SIG-M5 (cell line): ENCODE measurements around the gene CCDC182.

Source experiments
- DNase-seq: peaks from one replicate; lab custom pipeline; 2025; lab: John Stamatoyannopoulos, UW

Gene CCDC182

DNA sequence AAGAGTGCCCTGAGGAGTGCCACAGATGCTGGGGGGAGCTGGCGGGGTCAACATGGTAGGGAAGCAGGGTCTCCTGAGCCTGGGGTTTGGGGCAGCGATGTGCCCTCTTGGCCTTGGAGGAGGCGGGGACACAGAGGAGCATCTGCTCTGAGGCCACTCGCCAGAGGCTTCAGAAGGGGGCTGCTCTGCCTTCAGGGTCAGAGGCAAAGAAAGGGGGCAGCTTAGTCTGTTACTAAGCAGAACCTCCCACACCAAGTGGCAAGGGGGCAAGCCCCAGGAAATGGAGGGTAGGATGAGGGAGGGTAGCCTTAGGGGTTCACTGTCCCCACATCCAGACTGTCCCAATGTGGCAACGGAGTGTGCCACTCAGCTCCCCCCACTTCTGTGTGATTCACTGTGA, 18.3 kb downstream of the CCDC182 start:
- DNase-seq, result no peak

DNA sequence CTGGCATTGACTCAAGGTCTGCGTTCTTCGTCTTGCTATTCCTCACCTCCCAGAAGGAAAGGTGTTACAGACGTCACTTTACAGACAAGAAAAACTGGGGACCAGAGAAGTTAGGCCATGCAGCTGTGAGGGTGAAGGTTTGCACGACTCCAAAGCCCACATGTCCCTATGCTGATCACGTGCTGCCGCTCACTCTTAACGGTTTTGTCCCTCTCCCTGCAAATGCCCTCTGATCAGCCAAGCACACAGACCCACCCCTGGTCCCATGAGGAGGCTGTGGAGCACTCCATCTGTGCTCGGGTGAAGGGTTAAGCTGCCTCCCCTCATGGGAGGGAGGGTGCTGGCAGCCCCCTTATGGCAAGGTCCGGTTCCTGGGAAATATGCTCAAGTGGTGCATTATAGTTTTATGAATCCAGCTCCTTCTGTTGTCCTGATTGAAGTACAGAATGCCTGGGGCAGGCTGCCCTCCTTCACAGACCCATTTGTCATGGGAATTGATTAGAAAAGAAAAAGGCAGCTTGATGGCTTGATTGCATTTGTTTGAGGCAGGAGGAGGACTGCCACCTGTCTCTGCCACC, 18.8 kb downstream of the CCDC182 start:
- DNase-seq, result no peak

DNA sequence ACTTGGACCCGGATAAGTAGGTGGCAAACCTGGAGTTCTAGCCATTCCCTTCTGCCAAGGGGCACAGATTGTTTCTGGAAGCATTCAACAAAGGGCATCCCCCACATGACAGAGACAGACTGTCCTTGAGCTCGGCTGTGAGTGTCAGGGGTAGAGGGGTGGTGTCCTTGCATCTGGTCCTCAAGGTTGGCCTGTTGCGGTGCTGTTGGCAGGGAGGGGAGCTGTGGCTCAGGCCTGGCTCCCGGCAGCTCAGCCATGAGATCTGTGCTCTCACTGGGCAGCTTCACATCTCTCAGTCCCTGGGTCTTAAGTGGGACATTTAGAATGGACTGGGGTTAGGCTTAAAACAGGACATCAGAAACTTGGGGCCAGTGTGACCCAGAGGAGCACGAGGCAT, 20.4 kb downstream of the CCDC182 start:
- no peak for DNase-seq

DNA sequence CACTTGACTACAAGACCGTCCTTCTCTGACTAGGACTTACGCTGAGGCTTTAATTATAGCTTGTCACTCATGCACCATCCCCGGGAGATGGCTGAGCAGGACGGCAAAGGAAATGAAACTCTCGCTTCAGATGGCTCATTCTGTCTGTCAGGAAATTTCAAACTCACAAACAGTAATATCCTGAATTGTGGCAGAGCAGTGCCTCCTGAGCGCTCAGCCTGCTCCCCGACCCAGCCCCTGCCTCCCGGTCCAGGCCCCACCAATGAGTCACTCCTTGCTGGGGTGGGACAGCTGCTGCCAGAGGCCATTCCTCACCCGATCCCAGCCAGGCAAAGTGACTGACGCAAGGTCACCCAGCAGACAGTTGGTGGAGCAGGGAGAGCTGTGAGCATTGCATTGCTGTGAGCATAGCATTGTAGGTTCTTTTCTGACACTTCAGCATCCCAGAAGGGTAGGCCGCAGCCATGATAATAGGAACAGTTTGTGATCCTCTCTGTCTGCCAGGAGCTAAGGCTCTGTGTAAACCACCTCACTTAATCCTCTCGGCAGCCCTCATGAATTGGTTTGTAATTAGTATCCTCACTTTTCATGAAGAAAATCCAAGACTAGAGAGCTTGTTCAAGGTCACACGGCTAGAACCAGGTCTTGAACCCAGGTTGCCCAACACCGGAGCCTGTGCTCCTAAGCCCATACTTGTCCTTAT, 20.9 kb downstream of the CCDC182 start:
- DNase-seq, result no peak

DNA sequence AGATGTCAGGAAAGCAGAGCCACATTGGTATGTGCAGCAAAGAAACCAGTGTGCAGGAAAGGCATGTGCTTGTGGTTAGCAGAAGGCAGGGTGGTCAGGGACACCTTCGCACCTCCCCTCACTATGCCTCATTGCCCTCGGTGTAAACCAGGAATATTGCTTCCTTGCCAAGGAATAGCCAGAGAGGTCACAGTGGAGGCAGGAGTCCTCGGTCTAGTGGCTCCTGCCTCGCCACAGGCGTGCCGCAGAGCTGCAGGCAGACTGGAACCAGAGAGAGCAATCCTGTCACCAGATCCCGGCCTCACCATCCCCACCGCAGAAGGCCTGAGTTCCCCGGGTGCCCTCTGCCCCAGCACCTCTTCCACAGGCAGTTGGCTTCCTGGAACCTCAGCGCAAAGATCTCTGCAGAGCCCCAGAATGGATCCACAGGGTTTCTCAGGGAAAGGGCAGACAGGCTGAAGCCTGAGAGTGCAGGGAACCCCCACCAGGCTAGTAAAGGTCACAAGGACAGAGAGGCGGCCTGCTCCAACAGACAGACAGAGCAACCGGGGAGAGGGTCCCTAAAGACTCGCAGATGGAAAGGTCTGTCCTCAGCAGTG, 21.6 kb downstream of the CCDC182 start:
- no peak for DNase-seq

DNA sequence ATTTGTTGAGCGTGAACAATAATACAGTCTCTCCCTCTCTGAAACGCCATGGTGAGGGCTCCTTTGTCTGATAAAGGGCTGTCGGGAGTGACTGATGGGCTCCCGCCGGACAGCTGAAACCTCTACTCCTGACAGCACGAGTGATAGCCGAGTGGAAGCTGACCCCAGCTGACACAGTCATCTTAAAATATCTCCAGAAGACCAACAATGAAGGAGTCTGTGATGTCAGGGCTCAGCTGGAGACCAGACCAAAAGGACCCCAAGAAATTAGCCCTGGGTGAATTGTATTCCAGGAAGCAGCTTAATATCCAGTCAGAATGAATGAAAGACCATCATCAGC, 22.4 kb downstream of the CCDC182 start:
- no peak for DNase-seq

DNA sequence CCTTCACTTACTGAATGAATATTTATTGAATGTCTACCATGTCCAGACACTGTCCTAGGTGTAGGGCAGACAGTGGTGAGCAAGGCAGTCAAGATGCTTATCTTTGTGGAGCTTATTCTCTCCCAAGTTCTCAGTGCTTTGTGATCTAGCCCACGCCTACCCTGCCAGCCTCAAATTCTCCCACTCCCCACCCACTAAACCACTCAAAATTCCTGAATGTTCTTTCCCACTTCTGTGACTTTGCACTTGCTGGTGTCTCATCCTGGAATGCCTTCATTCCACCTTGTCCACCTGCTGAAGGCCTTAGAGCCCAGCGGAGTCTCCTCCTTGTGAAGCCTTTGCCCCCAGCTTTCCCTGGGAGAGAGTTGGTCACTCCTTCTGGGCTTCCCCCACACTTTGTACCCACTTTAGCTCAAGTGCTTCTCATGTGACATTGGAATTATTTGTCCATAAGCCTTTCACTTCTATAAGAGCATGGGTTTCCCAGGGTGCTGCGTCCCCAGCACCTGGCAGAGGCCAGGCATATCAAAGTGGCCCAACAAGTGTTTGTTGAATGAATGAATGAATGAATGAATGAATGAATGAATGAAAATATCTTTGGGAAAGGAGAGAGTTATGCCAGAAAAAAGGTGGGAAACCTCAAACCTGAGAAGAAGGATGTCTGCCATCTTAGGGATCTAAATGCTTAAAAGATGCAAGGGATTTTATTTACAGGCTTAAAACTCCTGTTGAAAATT, 23.0 kb downstream of the CCDC182 start:
- no peak for DNase-seq

DNA sequence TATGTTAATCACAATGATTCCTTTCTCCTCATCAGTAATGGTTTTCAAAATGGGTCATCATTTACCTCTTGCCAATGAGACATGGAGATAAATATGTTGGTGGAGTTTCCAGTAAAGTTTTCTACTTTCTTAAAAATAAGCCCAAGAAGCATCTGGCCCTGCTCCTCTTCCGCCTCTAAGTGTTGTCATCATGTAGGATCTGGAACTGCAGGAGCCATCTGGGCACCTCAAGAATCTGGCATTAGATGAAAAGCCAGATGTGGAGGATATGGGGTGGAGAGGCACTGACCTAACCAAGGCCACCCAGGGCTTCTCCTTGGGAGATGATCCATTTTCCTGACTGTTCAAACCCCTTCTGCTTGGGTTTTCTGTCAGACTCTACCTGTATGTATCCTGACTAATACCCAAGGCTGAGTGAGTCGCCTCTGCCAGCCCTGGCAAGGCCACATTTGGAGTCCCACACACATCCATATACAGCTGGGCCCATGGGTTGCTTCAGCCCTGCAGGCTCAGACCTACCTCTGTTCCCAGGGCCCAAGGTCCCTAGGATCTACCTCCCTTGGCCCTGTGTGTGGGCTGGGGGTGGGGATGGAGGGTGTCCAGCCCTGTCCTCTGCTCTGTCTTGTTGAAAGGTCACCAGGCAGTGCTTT, 24.6 kb downstream of the CCDC182 start:
- no peak for DNase-seq

DNA sequence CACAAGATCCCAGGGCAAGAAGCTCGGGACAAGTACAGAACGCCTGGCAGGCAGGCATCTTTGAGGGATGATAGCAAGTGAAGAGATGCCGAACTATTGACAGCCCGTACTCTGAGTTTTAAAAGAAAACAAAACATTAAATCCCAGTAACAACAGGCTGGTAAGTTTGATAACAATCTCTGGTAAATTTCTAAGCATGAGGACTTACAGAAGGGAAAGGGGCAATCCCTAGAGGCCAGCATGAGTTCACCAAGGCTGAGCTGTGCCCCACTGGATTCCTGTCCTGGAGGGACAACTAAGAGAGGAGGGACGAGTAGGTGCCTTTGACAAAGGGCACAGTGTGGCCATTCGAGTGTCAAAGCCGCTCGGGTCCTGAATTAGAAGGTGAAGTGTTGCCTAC, 26.2 kb downstream of the CCDC182 start:
- no peak for DNase-seq

DNA sequence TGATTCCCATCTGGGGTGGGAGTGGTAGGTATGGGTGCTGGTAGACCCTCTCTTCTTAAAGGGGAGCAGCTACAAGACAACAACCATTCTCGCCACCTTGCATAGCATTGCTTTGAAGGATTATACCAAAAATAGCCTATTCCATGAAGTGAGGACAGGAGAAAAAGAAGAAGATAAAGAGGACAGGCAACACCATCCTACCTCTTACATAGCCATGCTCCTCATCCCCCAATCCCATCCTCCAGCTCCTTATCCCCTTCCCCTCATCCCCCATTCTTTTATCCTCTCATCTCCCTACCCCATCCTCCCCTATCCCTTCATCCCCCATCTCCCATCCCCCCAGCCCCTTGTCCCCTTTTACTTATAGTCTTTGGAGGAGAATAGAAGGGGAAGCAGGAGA, 29.1 kb downstream of the CCDC182 start:
- no peak for DNase-seq

DNA sequence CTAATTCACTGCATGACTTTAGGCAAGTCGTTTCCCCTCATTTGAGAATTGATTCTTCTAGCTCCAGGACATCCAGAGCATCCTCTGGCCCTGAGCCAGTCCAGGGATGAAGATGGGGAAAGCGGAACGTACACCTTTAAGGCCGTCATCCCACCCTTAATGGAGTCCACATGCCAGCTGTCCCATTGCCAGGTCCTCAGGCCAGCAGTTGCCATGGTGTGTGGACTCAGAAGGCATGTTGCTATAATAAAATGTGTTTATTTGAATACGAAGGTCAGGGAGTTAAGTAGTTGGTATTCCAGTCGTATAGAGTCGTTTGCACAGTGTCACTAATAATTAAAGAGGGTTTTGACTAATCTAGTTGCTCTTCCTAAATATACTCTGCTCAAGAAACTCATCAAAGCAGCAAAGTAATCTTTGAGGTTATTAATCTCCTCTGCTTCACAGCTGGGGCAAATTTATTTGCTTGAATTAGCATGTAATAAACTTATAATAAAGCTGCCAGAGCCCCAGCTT, 30.4 kb downstream of the CCDC182 start:
- no peak for DNase-seq

DNA sequence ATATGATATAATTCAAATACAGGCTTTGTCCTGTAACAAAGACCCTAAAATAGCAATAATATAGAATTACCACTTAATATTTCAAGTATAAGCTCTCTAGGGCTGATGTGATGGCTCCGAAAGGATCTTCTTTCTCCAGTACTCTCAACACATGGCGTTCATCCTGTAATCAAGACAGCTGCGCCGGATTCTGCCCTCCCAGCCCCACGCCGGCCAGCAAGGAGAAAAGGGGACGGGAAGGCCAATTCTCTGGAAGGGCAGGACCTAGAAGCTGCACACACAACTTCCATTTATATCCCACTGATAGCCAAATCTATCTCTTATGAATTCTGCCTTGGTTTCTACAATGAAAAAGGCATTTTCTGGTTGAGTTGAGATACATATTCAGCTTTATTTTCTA, 32.0 kb downstream of the CCDC182 start:
- no peak for DNase-seq

DNA sequence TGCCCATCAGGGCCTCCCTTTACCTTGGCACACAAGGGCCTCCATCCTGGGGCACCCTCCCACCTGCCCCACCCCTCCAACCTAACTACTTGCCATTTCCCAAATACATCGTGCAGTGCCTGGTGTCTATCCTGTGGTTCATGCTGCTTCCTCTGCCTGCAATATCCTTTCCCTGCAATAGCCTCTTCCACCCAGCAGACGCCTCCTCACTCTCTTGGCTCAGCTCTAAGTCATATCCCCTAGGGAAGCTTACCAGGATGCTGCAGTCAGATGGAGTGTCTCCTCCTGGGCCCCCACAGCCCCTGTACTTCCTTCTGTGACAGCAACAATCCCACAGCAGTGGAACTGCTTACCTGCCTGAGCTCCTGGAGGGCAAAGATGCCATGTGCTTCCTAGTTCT, 36.7 kb downstream of the CCDC182 start:
- DNase-seq, result no peak

DNA sequence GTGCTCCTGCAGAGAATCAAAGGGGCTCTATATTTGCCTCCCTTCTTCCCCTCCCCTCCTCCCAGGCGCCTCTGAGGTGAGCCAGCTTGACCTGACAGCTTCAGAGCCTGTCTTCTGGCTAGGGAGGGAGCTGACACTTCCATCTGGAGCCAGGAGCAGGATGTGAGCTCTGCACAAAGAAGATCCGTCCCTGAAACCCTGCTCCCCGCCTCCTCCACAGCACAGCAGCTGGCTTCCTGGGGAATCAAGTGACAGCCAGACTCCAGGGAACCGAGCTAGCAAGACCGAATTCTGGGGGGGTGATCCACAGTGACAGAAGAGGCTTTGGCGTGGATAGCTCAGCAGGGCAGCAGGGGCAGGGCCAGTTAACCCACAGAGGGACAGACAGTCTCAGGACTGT, 37.2 kb downstream of the CCDC182 start:
- no peak for DNase-seq

DNA sequence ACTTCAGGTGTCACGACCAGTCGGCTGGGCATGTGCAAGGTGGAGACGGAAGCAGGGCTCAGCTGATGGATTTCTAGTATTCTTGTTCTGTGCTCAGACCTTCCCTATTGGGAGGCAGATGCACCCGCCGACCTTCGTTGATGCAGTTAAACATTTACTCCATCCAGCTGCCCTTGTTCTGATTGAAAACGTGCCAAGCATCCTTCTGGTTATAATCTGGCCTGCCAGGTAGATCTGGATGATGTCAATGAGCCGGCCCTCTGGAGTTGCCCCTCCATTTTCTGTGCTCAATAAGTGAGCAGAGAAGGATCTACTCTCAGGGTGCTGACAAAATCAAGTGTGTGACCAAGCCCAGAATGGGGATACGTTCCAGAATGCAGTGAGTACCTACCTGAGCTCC, 38.3 kb downstream of the CCDC182 start:
- no peak for DNase-seq

DNA sequence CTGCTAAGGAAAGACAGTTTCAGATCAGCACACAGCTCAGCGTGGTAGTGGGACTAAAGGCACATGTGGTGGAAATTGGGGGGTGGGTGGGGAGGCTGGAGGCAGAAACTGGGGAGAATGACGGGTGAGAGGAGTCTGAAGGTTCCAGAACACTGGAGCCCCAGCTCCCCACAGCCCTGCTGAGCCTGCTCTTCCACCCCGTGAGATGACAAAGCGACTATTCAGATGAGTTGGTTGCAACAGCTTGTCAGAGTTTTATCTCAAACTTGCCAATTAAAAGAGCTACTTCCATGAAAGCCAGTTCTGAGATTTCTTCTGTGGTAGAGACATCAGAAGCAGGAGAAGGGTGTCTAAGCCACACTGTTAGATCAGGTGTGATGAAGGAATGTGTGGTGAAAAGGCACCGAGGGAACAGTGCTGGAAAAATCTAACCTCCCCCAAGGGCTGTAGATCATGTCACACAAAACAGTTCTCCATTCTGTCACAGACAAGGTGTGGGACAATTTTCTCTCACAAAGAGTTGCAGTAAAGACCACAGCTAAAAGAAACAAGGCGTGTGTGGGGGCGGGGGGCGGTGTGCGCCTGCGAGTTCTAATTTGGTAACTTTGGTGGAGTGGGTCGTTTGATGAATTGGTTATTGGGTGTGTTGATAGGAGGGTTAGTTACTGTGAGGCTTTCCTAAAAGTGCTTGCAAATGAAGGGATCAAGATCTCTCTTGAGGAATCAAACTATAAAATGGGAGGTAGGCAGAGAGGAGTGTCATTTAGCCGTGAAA, 39.0 kb downstream of the CCDC182 start:
- DNase-seq, result no peak

DNA sequence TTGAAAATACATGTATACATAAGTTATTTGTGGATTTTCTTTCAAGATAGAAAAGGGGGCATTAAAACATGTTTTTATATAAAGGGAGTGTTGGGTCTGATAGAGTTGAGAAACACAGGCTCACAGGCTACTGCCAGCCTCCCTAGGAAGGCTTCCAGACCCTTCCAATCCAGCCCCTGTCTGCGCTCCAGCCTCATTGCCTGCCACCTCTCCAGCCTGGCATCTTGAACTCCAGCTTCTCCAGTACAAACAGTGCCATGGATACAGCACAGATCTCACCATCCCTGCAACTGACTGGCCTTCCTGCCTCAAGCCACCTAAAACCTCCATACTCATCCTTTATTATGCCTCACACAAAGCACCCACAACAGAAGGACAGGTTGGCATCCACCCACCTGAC, 40.7 kb downstream of the CCDC182 start:
- DNase-seq, result no peak

DNA sequence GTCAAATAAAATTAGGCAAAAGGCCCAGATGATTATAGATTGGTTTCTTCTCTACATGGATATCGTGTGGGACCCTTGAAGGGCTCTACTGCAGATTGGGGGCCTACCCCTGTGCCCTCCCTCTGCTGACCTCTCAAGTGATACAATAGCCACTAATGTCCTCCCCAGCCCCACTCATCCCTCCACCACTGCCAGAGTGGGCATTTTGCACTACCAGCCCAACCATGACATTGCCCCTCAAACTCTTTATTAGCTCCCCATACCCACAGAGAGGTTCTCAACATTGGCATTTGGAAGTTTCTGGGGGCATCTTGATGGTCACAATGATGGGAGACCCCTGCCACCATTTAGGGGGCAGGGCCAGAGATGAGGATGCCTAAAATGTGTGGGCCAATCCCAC, 41.8 kb downstream of the CCDC182 start:
- no peak for DNase-seq

DNA sequence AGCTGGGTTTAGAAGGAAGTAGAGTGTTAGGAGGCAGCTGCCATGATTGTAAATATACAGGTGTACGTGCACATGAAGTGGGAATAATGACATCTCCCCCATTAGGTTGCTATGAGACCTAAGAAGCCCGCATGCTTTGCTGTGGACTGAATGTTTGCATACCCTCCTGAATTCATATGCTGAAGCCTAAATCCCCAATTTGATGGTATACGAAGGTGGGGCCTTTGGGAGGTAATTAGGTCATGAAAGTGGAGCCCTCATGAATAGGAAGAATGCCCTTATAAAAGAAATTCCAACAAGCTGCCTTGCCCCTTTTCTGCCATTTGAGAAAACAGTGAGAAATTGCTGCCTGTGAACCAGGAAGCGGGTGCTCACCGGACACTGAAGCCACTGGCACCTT, 44.0 kb downstream of the CCDC182 start:
- no peak for DNase-seq

DNA sequence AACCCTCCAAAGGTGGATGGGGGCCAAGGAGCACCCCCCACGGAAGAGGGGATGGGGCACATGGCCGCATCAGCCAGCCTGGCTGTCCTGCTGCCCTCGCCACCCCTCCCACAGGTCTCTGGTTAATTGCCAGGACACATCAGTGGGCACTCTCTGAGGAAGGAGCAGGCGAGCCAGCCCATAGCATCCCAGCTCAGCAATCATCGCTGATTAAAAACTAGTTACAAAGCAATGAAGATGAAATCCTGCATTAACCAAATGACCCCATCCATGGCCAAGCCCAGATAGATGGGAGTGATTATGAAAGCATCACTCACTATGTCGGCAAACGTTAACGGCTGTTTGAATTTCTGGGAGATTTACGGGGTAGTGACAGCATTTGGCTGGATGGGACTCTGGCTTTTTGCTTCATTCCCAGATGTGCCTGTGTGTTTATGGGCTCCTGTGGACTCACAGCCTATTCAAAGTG, 45.3 kb downstream of the CCDC182 start:
- DNase-seq, result no peak

DNA sequence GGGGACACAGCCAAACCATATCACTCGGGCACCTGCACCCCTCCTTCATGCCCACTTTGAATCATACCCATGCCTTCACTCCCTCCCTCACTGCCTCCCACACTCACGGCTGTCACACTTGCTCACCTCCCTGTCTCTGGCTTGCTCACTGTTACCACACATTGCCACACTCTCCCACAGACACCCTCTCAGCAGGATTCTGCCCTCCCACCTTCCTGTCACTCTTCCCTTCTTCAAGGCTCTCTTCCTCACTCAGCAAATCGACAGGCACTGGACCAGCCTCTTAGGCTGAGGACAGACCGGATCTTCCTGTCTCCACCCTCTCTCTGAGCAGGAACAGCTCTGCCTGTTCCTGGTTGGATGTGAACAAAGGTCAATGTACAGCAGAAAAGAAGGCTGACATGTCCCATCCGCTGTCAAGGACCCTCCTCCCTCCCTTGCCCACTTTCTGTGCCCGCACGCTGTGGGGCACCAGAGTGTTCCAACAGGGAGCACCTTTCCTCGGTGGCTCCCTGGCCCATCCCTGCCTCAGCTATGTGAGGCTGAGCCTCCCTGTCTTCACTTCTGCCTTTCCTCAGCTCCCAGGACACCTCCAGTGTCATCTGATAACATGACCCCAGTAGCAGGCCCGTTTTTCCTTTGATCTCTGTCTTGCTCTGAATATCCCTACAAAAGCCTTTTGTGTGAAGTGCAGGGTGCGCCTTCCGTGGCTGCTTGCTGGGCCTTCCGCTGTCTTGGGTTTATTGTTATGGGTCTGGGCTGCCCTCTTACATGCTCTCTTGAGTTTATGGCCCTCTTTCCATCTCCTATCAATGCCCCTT, 47.0 kb downstream of the CCDC182 start:
- no peak for DNase-seq
